SK-N-MC (cell line): ENCODE results near the gene ELOB.

Source experiments
- EZH2 ChIP-seq: fragments of 200-600 bp; sonication (generic); IDR thresholded peaks from one replicate; pipeline ENCODE4 v1.6.1; 2017; ENCODE audit warnings: antibody characterized with exemption
- FOXP2 ChIP-seq: optimal IDR thresholded peaks from 2 replicates; pipeline ENCODE3; 2011; ENCODE audit warnings: mild to moderate bottlenecking, moderate library complexity; ENCODE audit not compliant: insufficient read depth; ENCODE audit errors: extremely low read length, control extremely low read depth
- POLR2AphosphoS5 ChIP-seq: IDR thresholded peaks from 2 replicates; pipeline ENCODE4 v1.6.1; 2012; ENCODE audit warnings: mild to moderate bottlenecking, low read depth, low read length, borderline replicate concordance

DNA sequence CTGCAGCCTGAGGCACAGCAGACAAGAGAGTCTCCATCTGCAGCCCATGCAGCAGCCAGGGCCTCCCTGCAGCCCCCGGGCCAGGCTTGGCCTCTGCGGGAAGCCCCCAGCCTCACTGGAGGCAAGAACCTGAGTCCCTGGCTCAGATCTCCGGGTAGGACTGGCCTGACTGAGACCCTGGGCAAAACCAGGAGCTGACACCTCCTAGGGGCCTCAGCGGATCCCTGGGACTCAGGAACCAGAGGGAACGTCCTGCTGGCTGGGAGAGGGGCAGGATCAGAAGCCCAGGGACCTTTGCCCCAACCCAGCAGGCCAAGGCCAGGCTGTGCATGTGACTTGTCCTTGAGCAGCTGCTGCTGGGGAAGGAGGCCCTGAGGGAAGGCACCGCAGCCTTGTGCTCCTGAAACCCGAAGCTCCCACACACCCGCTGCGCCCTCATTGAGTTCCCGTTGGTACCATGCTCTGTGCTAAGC, 38.3 kb upstream of the ELOB start:
- TF ChIP-seq EZH2: no peak
- TF ChIP-seq POLR2AphosphoS5: no peak
- TF ChIP-seq FOXP2: no peak
